GM19043 (cell line): ENCODE results near the gene UGT1A10.
"Not testable (repeated sequence)": the region's sequence is repeated elsewhere in the genome, so short reads cannot be mapped to it uniquely, and the experiment has no call there.

Experiments
- ATAC-seq: cut with Tn5 transposase; IDR thresholded peaks from one replicate; pipeline ENCODE4 v1.9.1; 2021; ENCODE audit warnings: low read depth; ENCODE audit not compliant: unreplicated experiment

Gene UGT1A10

DNA sequence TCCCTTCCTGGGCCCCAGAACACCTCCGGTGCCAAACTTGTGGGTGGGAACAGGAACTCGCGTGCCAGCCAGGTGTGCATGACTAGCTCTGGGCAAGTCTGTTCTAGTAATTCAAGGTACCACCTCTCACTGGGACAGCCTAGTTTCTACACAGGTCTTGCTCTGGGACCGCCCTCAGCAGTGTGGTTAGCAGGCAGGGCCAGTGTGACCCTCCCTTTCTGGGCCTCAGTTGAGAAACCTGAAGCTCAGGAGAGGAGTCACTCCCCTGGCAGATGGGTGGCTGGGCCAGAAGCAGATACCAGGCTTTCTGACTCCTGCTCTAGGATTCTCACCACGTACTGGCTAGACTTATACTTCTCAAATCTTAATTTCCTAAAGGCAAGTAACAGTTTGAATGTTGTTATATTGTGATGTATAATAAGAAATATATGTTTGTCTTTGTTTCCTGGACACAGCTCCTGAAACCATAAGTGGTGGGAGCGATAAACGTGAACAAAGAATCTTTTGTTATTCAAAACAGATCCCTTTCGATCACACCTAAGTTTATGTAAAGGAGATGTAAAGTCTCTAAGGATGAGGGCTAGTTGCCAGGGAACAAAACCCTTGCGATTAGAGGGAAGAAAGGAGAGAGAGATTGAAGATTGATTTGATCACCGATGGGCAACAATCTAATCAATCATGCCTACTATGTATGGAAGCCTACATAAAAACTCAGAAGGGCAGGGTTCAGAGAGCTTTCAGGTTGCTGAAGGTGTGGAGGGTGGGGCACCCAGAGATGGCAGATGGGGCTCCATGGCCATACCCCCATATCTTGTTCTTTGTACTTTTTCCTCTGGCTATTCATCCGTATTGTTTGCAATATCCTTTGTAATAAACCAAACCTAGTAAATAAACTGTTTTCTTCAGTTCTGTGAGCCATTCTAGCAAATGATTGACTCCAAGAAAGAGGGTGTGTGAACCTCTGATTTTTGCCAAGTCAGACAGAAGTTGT lies 55.5 kb downstream of the UGT1A10 start:
- no peak for ATAC-seq

DNA sequence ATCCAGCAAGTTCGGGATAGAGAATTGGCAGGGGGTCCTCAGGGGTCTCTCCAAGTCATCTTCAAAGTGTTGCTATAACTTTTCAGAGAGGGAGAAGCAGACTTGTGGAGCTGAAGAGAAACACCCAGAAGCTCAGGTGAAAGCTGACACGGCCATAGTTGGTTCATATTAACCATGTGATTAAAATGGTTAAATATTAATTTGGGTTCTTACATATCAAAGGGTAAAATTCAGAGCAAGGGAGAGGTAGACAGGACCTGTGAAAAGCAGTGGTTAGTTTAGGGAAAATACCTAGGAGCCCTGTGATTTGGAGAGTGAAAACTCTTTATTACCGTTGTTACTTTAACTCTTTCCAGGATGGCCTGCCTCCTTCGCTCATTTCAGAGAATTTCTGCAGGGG lies 56.4 kb downstream of the UGT1A10 start, which contains the start of gene UGT1A6:
UGT1A6 (plus strand) TSS at position 243 of the 400 bp plus-strand sequence; CDS start at position 358, 115 bp downstream.
- ATAC-seq: no peak

- ATAC-seq: no peak
These were observed 57.7 kb downstream of the UGT1A10 start for GRCh38 chr2:233693963-233694362.

GRCh38 chr2:233698740-233699139 lies 62.5 kb downstream of the UGT1A10 start:
- ATAC-seq: no peak

DNA sequence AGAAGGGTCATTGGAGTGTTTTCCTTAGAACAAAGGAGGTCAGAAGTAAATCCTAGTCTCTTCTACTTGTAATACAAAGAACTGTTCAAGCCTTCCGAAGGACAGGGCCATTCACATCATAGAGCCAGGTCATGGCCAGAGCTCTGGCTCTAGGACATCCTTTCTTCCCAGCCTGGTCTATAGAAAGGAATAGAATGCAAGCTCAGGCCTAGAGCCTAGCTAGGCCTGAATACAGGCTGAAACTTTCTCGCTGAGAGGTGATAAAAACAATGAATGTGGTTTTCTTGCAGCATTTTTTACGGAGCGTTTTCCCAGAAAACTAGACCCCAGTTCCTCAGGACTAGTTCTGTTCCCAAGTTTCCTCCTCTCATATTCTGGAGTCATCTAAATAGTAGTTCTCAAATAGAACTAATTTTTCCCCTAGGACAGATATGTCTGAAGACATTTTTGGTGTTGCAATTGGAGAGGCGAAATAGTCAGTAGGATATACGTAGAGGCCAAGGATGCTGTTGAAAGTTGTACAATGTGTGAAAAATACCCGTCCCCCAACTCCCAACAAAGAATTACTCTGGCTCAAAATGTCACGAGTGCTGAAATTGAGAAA lies 63.3 kb downstream of the UGT1A10 start:
- no peak for ATAC-seq

DNA sequence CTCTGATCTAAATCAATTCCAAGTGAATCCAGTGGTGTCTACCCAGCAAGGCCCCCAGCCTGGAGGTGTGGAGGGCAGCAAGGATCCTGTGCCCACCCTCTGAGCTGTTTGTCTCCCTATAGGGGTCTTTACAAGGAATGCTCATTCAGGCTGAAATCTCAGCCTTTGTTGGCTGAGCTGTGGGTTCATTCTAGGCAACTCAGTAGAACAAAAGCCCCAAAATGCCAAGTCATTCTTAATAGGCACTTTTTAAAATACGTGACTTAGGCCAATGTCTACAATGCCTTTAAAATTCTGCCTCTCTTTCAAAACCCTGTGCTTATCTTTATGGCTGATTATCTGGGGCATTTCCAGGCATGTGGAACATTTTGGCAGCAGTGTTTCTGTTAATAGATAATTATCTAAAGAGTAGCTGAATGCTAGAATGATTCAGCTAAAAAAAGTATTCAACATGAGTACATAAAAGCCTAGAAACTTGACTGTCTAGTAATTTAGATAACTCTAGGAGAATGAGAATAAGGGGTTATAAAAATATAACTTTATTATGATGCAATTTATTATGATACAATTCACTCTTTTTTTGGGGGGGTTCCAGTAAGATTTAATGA lies 63.9 kb downstream of the UGT1A10 start:
- ATAC-seq: no peak

GRCh38 chr2:233700842-233701241 lies 64.6 kb downstream of the UGT1A10 start:
- not testable (repeated sequence) for ATAC-seq

GRCh38 chr2:233702238-233702637 lies 66.0 kb downstream of the UGT1A10 start:
- ATAC-seq: no peak

GRCh38 chr2:233705911-233706506 lies 69.8 kb downstream of the UGT1A10 start:
- ATAC-seq: no peak

GRCh38 chr2:233706720-233707119 lies 70.5 kb downstream of the UGT1A10 start:
- no peak for ATAC-seq

GRCh38 chr2:233707940-233708644 lies 71.8 kb downstream of the UGT1A10 start:
- no peak for ATAC-seq

- ATAC-seq: no peak
These were observed 72.7 kb downstream of the UGT1A10 start for GRCh38 chr2:233708942-233709341.

DNA sequence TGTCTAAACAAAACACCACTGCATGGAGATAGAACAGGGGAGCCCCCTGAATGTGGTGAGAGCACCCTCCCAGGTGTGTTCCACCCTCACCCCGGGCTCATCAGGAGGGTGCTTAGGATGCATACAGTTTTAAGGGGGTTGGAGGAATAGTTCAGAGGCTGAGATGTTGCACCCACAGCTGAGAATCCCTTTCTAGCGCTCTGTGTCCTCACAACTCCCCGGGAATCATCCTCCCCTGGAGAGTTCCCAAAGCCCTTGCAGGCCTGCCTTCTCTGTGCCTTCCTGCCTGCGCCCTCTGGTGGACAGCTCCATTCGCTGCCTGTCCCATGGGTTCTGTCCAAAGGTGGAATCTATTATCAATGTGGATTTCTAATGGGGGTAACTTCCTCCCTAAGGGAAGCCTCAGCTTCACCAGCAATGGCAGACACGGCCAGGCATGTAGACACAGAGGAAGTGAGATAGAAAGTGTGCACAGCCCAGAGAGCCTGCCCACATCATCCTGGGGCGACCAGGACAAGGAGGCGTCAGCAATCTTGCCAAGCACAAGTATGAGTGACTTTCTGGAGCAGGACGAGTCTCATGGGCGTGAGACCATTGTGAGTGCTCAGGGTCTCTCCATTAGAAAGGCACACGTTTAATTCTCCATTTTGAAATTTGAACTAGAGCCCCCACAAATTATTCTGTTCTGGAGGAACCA lies 75.2 kb downstream of the UGT1A10 start:
- no peak for ATAC-seq

DNA sequence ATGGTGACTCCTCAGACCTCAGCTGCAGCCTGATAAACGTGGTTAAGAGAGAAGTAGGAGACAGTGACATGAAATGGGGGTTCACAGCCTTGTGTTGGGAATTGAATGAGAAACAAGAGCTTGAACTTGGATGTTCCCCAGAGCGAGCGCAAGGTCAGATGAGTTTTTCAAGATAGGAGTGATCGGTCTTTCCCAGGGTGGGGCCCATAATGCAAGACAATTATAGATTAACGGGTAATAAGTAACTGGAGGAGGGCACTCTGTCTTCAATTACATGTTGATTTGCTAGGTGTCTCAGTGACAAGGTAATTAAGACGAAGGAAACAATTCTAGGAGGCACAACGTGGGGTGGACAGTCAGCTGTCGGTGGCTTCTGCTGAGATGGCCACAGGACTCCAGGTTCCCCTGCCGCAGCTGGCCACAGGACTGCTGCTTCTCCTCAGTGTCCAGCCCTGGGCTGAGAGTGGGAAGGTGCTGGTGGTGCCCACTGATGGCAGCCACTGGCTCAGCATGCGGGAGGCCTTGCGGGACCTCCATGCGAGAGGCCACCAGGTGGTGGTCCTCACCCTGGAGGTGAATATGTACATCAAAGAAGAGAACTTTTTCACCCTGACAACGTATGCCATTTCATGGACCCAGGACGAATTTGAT lies 76.5 kb downstream of the UGT1A10 start, which contains the start of gene UGT1A5:
UGT1A5 (plus strand) TSS at position 297 of the 651 bp plus-strand sequence; CDS start at position 382, 85 bp downstream.
- ATAC-seq: no peak

GRCh38 chr2:233713262-233713615 lies 77.0 kb downstream of the UGT1A10 start:
- ATAC-seq: no peak

DNA sequence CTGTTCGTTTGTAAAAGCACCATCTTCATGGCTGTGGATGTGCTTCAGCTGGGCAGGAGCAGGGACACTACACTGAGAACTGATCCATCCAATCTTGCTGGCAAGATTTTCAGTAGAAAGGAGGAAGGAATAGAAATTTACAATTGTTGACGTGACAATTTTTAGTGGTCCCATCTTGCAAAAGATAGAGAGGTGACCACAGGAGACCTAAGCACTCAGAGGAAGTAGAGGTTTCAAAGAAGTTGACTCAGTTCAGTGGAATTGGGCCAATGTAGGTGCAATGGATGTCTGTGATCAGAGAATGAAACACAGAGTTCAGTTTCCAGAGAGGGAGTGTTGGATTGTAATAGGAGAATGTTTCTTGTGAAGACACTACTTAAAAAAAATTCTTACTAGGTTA lies 77.9 kb downstream of the UGT1A10 start:
- ATAC-seq: no peak

DNA sequence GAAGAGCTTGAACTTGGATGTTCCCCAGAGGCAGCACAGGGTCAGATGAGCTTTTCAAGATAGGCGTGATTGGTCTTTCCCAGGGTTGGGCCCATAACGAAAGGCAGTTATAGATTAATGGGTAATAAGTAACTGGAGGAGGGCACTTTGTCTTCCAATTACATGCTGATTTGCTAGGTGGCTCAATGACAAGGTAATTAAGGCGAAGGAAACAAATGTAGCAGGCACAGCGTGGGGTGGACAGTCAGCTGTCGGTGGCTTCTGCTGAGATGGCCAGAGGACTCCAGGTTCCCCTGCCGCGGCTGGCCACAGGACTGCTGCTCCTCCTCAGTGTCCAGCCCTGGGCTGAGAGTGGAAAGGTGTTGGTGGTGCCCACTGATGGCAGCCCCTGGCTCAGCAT lies 82.3 kb downstream of the UGT1A10 start, which contains the start of gene UGT1A4:
UGT1A4 (plus strand) TSS at position 185 of the 400 bp plus-strand sequence; CDS start at position 270, 85 bp downstream.
- ATAC-seq: no peak

DNA sequence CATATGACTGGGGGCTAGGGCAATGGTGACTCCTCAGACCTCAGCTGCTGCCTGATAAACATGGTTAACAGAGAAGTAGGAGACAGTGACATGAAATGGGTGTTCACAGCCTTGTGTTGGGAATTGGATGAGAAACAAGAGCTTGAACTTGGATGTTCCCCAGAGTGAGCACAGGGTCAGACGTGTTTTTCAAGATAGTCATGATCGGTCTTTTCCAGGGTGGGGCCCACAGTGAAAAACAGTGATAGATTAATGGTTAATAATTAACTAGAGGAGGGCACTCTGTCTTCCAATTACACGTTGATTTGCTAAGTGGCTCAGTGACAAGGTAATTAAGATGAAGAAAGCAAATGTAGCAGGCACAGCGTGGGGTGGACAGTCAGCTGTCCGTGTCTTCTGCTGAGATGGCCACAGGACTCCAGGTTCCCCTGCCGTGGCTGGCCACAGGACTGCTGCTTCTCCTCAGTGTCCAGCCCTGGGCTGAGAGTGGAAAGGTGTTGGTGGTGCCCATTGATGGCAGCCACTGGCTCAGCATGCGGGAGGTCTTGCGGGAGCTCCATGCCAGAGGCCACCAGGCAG lies 92.6 kb downstream of the UGT1A10 start, which contains the start of gene UGT1A3:
UGT1A3 (plus strand) TSS at position 320 of the 579 bp plus-strand sequence; CDS start at position 405, 85 bp downstream.
- ATAC-seq: no peak
